Ovary (tissue), 3 donors: ENCODE results near the gene FNBP1.

ENCODE experiments used
- EP300 ChIP-seq: sonication (generic); formaldehyde crosslinking; IDR thresholded peaks from one replicate; pipeline ENCODE4 v1.6.1; 2017; ENCODE audit warnings: antibody characterized with exemption
- POLR2A ChIP-seq: fragments of 450-650 bp; IDR thresholded peaks from one replicate; pipeline ENCODE4 v1.6.1; 2017; ENCODE audit warnings: antibody characterized with exemption, mild to moderate bottlenecking, moderate library complexity
- TF ChIP-seq, protein P1 (sequence below), 3 donors: fragments of 450-650 bp in 2 of 3; fragments of 200-600 bp in 1 of 3; IDR thresholded peaks; one replicate each; pipeline versions ENCODE4 v1.5.1 to v1.8.0; 2016 to 2022; ENCODE audit warnings: antibody characterized with exemption in 3 of 3, mild to moderate bottlenecking in 1 of 3
- donor health status: DM: no; HTN: no; CAD: no.

GRCh38 chr9:129904734-129905133 is 138.3 kb downstream of the FNBP1 start:
- TF ChIP-seq, protein P1, sequence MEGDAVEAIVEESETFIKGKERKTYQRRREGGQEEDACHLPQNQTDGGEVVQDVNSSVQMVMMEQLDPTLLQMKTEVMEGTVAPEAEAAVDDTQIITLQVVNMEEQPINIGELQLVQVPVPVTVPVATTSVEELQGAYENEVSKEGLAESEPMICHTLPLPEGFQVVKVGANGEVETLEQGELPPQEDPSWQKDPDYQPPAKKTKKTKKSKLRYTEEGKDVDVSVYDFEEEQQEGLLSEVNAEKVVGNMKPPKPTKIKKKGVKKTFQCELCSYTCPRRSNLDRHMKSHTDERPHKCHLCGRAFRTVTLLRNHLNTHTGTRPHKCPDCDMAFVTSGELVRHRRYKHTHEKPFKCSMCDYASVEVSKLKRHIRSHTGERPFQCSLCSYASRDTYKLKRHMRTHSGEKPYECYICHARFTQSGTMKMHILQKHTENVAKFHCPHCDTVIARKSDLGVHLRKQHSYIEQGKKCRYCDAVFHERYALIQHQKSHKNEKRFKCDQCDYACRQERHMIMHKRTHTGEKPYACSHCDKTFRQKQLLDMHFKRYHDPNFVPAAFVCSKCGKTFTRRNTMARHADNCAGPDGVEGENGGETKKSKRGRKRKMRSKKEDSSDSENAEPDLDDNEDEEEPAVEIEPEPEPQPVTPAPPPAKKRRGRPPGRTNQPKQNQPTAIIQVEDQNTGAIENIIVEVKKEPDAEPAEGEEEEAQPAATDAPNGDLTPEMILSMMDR (IDR thresholded peaks at IDR 0.05): no peak
- TF ChIP-seq EP300 (no peak), POLR2A (no peak)
